ENCODE measurements around the gene AMFR.

DNA sequence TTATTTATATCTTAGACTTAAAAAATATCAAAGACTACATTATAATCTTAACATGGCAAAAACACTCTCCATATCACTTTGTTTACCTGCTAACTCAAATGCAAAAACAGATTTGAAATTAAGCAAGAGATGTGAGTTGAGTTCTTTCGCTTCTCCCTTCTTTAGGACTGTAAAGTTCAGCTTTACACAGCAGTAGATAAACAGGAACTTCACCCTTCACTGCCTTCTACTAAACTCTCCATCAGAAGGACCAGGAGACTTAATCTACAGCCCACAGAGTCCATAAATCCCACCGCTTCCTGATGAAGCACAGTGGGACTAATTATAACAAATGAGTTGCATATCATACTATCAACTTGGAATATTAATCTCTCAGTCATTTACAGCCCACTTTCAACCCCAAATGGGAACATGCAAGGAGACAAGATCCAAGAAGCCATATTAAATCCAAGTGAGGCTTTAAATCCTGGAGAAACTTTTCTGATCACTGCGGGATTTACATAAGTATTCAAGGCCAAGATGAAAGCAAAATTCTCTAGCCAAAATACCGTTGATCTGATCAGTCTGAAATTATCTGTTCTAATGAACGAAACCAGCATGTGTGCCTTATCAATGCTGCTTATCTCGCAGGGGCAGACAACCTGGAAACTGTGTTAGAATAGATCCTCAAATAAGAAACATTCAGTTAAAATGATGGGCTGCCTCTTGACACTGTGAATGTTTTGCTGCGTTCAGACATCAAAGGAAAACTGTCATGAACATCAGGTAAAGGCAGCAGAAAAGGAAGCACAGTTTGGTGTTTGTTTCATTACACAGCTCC lies 1.6 kb downstream of the AMFR start:
- TF ChIP-seq, protein P1, sequence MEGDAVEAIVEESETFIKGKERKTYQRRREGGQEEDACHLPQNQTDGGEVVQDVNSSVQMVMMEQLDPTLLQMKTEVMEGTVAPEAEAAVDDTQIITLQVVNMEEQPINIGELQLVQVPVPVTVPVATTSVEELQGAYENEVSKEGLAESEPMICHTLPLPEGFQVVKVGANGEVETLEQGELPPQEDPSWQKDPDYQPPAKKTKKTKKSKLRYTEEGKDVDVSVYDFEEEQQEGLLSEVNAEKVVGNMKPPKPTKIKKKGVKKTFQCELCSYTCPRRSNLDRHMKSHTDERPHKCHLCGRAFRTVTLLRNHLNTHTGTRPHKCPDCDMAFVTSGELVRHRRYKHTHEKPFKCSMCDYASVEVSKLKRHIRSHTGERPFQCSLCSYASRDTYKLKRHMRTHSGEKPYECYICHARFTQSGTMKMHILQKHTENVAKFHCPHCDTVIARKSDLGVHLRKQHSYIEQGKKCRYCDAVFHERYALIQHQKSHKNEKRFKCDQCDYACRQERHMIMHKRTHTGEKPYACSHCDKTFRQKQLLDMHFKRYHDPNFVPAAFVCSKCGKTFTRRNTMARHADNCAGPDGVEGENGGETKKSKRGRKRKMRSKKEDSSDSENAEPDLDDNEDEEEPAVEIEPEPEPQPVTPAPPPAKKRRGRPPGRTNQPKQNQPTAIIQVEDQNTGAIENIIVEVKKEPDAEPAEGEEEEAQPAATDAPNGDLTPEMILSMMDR (conservative IDR thresholded peaks at IDR 0.05): no peak
- TF ChIP-seq EZH2 (IDR thresholded peaks at IDR 0.05; ENCODE audit: low read depth): no peak
